Kidney (tissue), 14 donors: ENCODE data around the gene PHF19. TPM values are rescaled to one million over a fixed set of nuclear protein-coding genes. Genes with fewer than 3 reads are reported as not detected.

ENCODE experiments used
- DNase-seq, 5 donors: peaks; one replicate each; pipeline ENCODE4 v3.0.0-alpha.2; 2013 to 2020
- FAIRE-seq: peaks from 2 replicates; lab custom pipeline; 2012; peaks lifted over from hg19 to GRCh38; lab: Jason Lieb, UNC
- H3K27ac ChIP-seq, 2 donors: one replicate each; pipeline ENCODE4 v1.7.0; 2013; ENCODE audit warnings: low read depth in 2 of 2, low read length in 2 of 2, inconsistent platforms in 1 of 2
- H3K27me3 ChIP-seq: one replicate; pipeline ENCODE4 v1.7.1; 2013; ENCODE audit warnings: low read length, inconsistent platforms; ENCODE audit not compliant: control insufficient read depth, insufficient read depth
- H3K36me3 ChIP-seq, 3 donors: one replicate each; pipeline versions ENCODE4 v1.7.0 to v1.7.1; 2013; ENCODE audit warnings: low read length in 3 of 3, control low read depth in 1 of 3, inconsistent platforms in 1 of 3; ENCODE audit not compliant: insufficient read depth in 3 of 3, control insufficient read depth in 2 of 3
- H3K4me1 ChIP-seq, 3 donors: one replicate each; pipeline versions ENCODE4 v1.7.0 to v1.7.1; 2013; ENCODE audit warnings: low read length in 3 of 3, inconsistent platforms in 1 of 3, low read depth in 1 of 3; ENCODE audit not compliant: control insufficient read depth in 2 of 3, insufficient read depth in 2 of 3
- H3K4me3 ChIP-seq, 3 donors: one replicate each; pipeline versions ENCODE4 v1.7.0 to v1.8.1; 2013; ENCODE audit warnings: low read length in 3 of 3, control low read depth in 1 of 3, inconsistent platforms in 1 of 3
- H3K9ac ChIP-seq, 3 donors: one replicate each; pipeline versions ENCODE4 v1.7.0 to v1.7.1; 2013; ENCODE audit warnings: low read length in 3 of 3, control low read depth in 1 of 3, inconsistent platforms in 1 of 3
- H3K9me3 ChIP-seq, 3 donors: one replicate each; pipeline versions ENCODE4 v1.7.0 to v1.7.1; 2013; ENCODE audit warnings: low read length in 3 of 3, control low read depth in 1 of 3, inconsistent platforms in 1 of 3; ENCODE audit not compliant: control insufficient read depth in 2 of 3, insufficient read depth in 1 of 3
- CTCF ChIP-seq: IDR thresholded peaks from 3 replicates; pipeline ENCODE4 v1.5.1; 2012; ENCODE audit warnings: mild to moderate bottlenecking, moderate library complexity, borderline replicate concordance; ENCODE audit not compliant: insufficient read depth; ENCODE audit errors: extremely low read depth
- intact Hi-C: fragments of 100-400 bp; cut with DNase I; formaldehyde crosslinking; loops from one replicate; pipeline ENCODE4 v1.11.1; 2022
- polyA plus RNA-seq: library from polyadenylated mRNA; stranded (reverse); fragments of 350-450 nt; fragmentation: Illumina TruSeq; extraction: RNeasy Lipid Tissue Mini Kit (QIAGEN cat#74804); gene quantifications from one replicate; pipeline ENCODE4 v1.2.3, GENCODE V29; 2014; ENCODE audit warnings: low read depth, low replicate concordance; ENCODE audit not compliant: insufficient read depth
- total RNA-seq: library from RNA; stranded (reverse); fragmentation: NEBNext Ultra II Directional; extraction: Animal tissue kit (Norgen Biotek cat#: 25700); gene quantifications from one replicate; pipeline ENCODE4 v1.2.1, GENCODE V29; 2021
- donor health status: control.
- donor health status: control.
- donor health status: control.
- donor health status: control.
- donor health status: control.
- donor health status: DM: yes; HTN: yes; CAD: no.
- donor health status: Normal renal cell carcinoma (clear cell type).

Gene PHF19
- total and polyA plus RNA-seq, 2 donors from 2014 or later, result 6.9 to 17.4 TPM

- FAIRE-seq, result no peak
- peaks cover 0 to 1% (median 0%) of the 10 kb centered on the region in 3 donors for H3K9me3 ChIP-seq
- no peaks in the 10 kb centered on the region for H3K27me3 ChIP-seq
- H3K4me3 ChIP-seq, result peak overlapping the region; percentile 83 to 95 (median 93)
- DNase-seq, result peak in 2 of 5 donors; percentile 42 to 59
- no peak for TF ChIP-seq CTCF
- H3K36me3 ChIP-seq, result peaks cover 0 to 9% (median 0%) of the 10 kb centered on the region in 3 donors
- H3K27ac ChIP-seq, result peak overlapping the region; percentile 88 to 97
- peaks cover 0 to 20% (median 14%) of the 10 kb centered on the region in 3 donors for H3K4me1 ChIP-seq
- H3K9ac ChIP-seq, result peak overlapping the region; percentile 90 to 98 (median 95)
- intact Hi-C loops, result no loop called here
Measured at GRCh38 chr9:120841930-120842684, 34.9 kb downstream of the PHF19 start.

GRCh38 chr9:120839146-120839545, 37.8 kb downstream of the PHF19 start:
- Histone ChIP-seq H3K27me3 (no peaks in the 10 kb centered on the region), H3K9me3 (peaks cover 0 to 1% (median 0%) of the 10 kb centered on the region in 3 donors), H3K36me3 (no peaks in the 10 kb centered on the region), H3K27ac (no peak overlapping the region), H3K9ac (no peak overlapping the region), H3K4me3 (no peak overlapping the region), H3K4me1 (peaks cover 0 to 17% (median 14%) of the 10 kb centered on the region in 3 donors)
- DNase-seq (no peak), FAIRE-seq (no peak)
- TF ChIP-seq CTCF, result no peak
- intact Hi-C loops, result no loop called here

GRCh38 chr9:120837921-120838320, 39.1 kb downstream of the PHF19 start:
- no peak for TF ChIP-seq CTCF
- Histone ChIP-seq H3K4me1 (peaks cover 0 to 11% (median 10%) of the 10 kb centered on the region in 3 donors), H3K27ac (no peak overlapping the region), H3K36me3 (peaks cover 0 to under 1% (median 0%) of the 10 kb centered on the region in 3 donors), H3K9me3 (no peaks in the 10 kb centered on the region), H3K27me3 (no peaks in the 10 kb centered on the region), H3K4me3 (no peak overlapping the region), H3K9ac (no peak overlapping the region)
- DNase-seq (no peak), FAIRE-seq (no peak)
- intact Hi-C loops, result no loop called here
